HG02938 (cell line): ENCODE data around the gene NOTO.
"Not testable (repeated sequence)": the region's sequence is repeated elsewhere in the genome, so short reads cannot be mapped to it uniquely, and the experiment has no call there.

Source experiments
- ATAC-seq: cut with Tn5 transposase; IDR thresholded peaks from one replicate; pipeline ENCODE4 v1.9.1; 2021; ENCODE audit warnings: mild to moderate bottlenecking, moderate library complexity; ENCODE audit not compliant: unreplicated experiment

Gene NOTO

GRCh38 chr2:73202156-73203054 lies at the start of gene NOTO:
Gene NOTO (plus strand): TSS chr2:73202574. CDS start chr2:73202667, 93 bp downstream.
- no peak for ATAC-seq

- ATAC-seq = no peak
These were observed 45.7 kb upstream of the NOTO start for GRCh38 chr2:73156539-73157124.

- ATAC-seq = no peak
These were observed 39.5 kb upstream of the NOTO start for GRCh38 chr2:73162856-73163391.

- peak; percentile 81 for ATAC-seq
These were observed 38.6 kb upstream of the NOTO start for GRCh38 chr2:73163483-73164367.

- ATAC-seq = not testable (repeated sequence)
These were observed 36.4 kb upstream of the NOTO start for GRCh38 chr2:73165978-73166377.

- not testable (repeated sequence) for ATAC-seq
These were observed 35.6 kb upstream of the NOTO start for GRCh38 chr2:73166813-73167212.

GRCh38 chr2:73168348-73168747 lies 34.0 kb upstream of the NOTO start:
- not testable (repeated sequence) for ATAC-seq

- ATAC-seq = not testable (repeated sequence)
These were observed 32.0 kb upstream of the NOTO start for GRCh38 chr2:73170341-73170740.

GRCh38 chr2:73172963-73173362 lies 29.4 kb upstream of the NOTO start:
- peak; percentile 48 for ATAC-seq

GRCh38 chr2:73173781-73174180 lies 28.6 kb upstream of the NOTO start:
- ATAC-seq = no peak

- no peak for ATAC-seq
These were observed 28.1 kb upstream of the NOTO start for GRCh38 chr2:73174244-73174643.

GRCh38 chr2:73174941-73175662 lies 27.3 kb upstream of the NOTO start:
- no peak for ATAC-seq

- no peak for ATAC-seq
These were observed 26.6 kb upstream of the NOTO start for GRCh38 chr2:73175663-73176204.

GRCh38 chr2:73176205-73176880 lies 26.0 kb upstream of the NOTO start:
- ATAC-seq = no peak

GRCh38 chr2:73176881-73177644 lies 25.3 kb upstream of the NOTO start:
- peak; percentile 75 for ATAC-seq

- ATAC-seq = no peak
These were observed 24.6 kb upstream of the NOTO start for GRCh38 chr2:73177645-73178255.

GRCh38 chr2:73185965-73186364 lies 16.4 kb upstream of the NOTO start:
- ATAC-seq = no peak

GRCh38 chr2:73187549-73187948 lies 14.8 kb upstream of the NOTO start:
- no peak for ATAC-seq
